Liver (tissue), 9 donors: Measurements from ENCODE around the gene MEIS2. TPM values are rescaled to one million over a fixed set of nuclear protein-coding genes. Genes with fewer than 3 reads are reported as not detected.

Experiments
- DNase-seq: peaks from one replicate; pipeline ENCODE4 v3.0.0-alpha.2; 2017; ENCODE audit warnings: low spot score
- H3K27ac ChIP-seq, 2 donors: one replicate each; pipeline ENCODE4 v1.7.0; 2013; ENCODE audit warnings: inconsistent platforms in 2 of 2, low read length in 2 of 2, control low read depth in 1 of 2, low read depth in 1 of 2, mild to moderate bottlenecking in 1 of 2
- H3K27me3 ChIP-seq, 4 donors: one replicate each; pipeline versions ENCODE4 v1.6.1 to v1.7.0; 2013; ENCODE audit warnings: low read length in 3 of 4, inconsistent platforms in 1 of 4, mild to moderate bottlenecking in 1 of 4, moderate library complexity in 1 of 4; ENCODE audit not compliant: control insufficient read depth in 4 of 4, insufficient read depth in 4 of 4
- H3K36me3 ChIP-seq, 4 donors: one replicate each; pipeline versions ENCODE4 v1.6.1 to v1.7.0; 2013; ENCODE audit warnings: low read length in 3 of 4, mild to moderate bottlenecking in 3 of 4, low read depth in 1 of 4, moderate library complexity in 1 of 4; ENCODE audit not compliant: control insufficient read depth in 4 of 4, insufficient read depth in 3 of 4
- H3K4me1 ChIP-seq, 4 donors: one replicate each; pipeline versions ENCODE4 v1.6.1 to v1.7.0; 2013; ENCODE audit warnings: low read length in 3 of 4, mild to moderate bottlenecking in 3 of 4, moderate library complexity in 1 of 4; ENCODE audit not compliant: control insufficient read depth in 4 of 4, insufficient read depth in 4 of 4
- H3K4me3 ChIP-seq, 3 donors: one replicate each; pipeline versions ENCODE4 v1.6.1 to v1.7.0; 2013; ENCODE audit warnings: low read length in 3 of 3, control low read depth in 1 of 3, low read depth in 1 of 3, mild to moderate bottlenecking in 1 of 3
- H3K9ac ChIP-seq, 2 donors: one replicate each; pipeline ENCODE4 v1.7.0; 2013; ENCODE audit warnings: low read length in 2 of 2, mild to moderate bottlenecking in 2 of 2, moderate library complexity in 2 of 2, control low read depth in 1 of 2, low read depth in 1 of 2
- H3K9me3 ChIP-seq, 4 donors: one replicate each; pipeline versions ENCODE4 v1.6.1 to v1.7.0; 2013; ENCODE audit warnings: low read length in 3 of 4; ENCODE audit not compliant: control insufficient read depth in 4 of 4
- CTCF ChIP-seq: fragments of 150-350 bp; IDR thresholded peaks from 2 replicates; pipeline ENCODE4 v1.5.1; 2017; ENCODE audit warnings: improper control_type of control experiment, low read depth, low read length; ENCODE audit not compliant: missing input control
- EGR1 ChIP-seq, 2 donors: IDR thresholded peaks; 2 replicates each; pipeline ENCODE4 v1.6.1; 2016 to 2018; ENCODE audit warnings: antibody characterized with exemption in 2 of 2, low read depth in 2 of 2
- FOXA1 ChIP-seq: IDR thresholded peaks from 2 replicates; pipeline ENCODE4 v1.6.1; 2016; ENCODE audit warnings: antibody characterized with exemption
- FOXA2 ChIP-seq: IDR thresholded peaks from 2 replicates; pipeline ENCODE4 v1.6.1; 2016; ENCODE audit warnings: antibody characterized with exemption
- HNF4A ChIP-seq, 2 donors: conservative IDR thresholded peaks; 2 replicates each; pipeline ENCODE4 v1.6.1; 2016; ENCODE audit warnings: antibody characterized with exemption in 2 of 2, mild to moderate bottlenecking in 2 of 2
- HNF4G ChIP-seq: IDR thresholded peaks from 2 replicates; pipeline ENCODE4 v1.6.1; 2016; ENCODE audit warnings: antibody characterized with exemption
- JUND ChIP-seq, 2 donors: IDR thresholded peaks; 2 replicates each; pipeline ENCODE4 v1.6.1; 2016; ENCODE audit warnings: antibody characterized with exemption in 2 of 2
- NR2F2 ChIP-seq: IDR thresholded peaks from 2 replicates; pipeline ENCODE4 v1.6.1; 2016; ENCODE audit warnings: antibody characterized with exemption
- RAD21 ChIP-seq, 2 donors: IDR thresholded peaks; 2 replicates each; pipeline ENCODE4 v1.6.1; 2016; ENCODE audit warnings: antibody characterized with exemption in 2 of 2, mild to moderate bottlenecking in 2 of 2
- RXRA ChIP-seq, 2 donors: IDR thresholded peaks; 2 replicates each; pipeline ENCODE4 v1.6.1; 2017 to 2018; ENCODE audit warnings: antibody characterized with exemption in 2 of 2, mild to moderate bottlenecking in 1 of 2
- SP1 ChIP-seq: IDR thresholded peaks from 2 replicates; pipeline ENCODE4 v1.6.1; 2018; ENCODE audit warnings: antibody characterized with exemption, mild to moderate bottlenecking
- TAF1 ChIP-seq: conservative IDR thresholded peaks from 2 replicates; pipeline ENCODE4 v1.6.1; 2016; ENCODE audit warnings: antibody characterized with exemption, mild to moderate bottlenecking
- YY1 ChIP-seq: IDR thresholded peaks from 2 replicates; pipeline ENCODE4 v1.6.1; 2016; ENCODE audit warnings: antibody characterized with exemption, mild to moderate bottlenecking
- ZBTB33 ChIP-seq: IDR thresholded peaks from 2 replicates; pipeline ENCODE4 v1.6.1; 2016; ENCODE audit warnings: antibody characterized with exemption
- polyA plus RNA-seq, 2 donors: library from polyadenylated mRNA; stranded (reverse) in 1 of 2; unstranded in 1 of 2; fragments of 200-250 nt in 1 of 2; fragments of >200 nt in 1 of 2; fragmentation: Nextera tagmentation in 1 of 2; extraction: Ambion mirVana in 1 of 2; gene quantifications; one replicate each; pipeline versions ENCODE4 v1.2.1 to v1.2.3, GENCODE V29; 2013 to 2015
- total RNA-seq, 2 donors: library from RNA; depleted of rRNA; stranded (reverse); fragments of >200 nt; gene quantifications; one replicate each; pipeline ENCODE4 v1.2.3, GENCODE V29; 2014
- TF ChIP-seq, protein P1 (sequence below): IDR thresholded peaks from 2 replicates; pipeline ENCODE4 v1.6.1; 2016; ENCODE audit warnings: antibody characterized with exemption
- TF ChIP-seq, protein P2 (sequence below): IDR thresholded peaks from 2 replicates; pipeline ENCODE4 v1.6.1; 2016; ENCODE audit warnings: antibody characterized with exemption
- donor health status: healthy.
- donor health status: healthy.
- donor health status: healthy.
- donor health status: healthy.
- donor health status: healthy.

The MEIS2 gene
- total and polyA plus RNA-seq, 4 donors = 3.9 to 12.6 (median 7.6) TPM

DNA sequence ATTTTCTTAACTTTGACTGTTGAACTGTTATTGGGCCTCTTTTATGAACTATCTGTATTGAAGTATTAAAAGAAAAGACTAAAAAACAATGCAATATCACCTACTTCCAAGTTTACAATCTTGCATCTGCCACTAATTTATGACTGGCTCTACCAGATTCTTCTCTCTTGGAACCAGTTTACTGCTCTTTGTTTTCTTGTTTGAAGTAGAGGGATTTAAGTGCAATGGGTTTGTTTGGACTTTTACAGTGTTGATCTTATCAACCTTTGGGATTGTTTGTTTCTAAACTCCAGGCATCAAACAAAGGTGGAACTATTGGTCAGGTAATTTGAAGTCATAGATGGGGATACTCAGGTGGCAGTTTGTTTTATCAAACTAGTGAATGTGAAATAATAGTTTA lies 43.0 kb upstream of the MEIS2 start:
- Histone ChIP-seq H3K27me3 (no peaks in the 10 kb centered on the region), H3K27ac (no peak overlapping the region), H3K9ac (no peak overlapping the region), H3K9me3 (no peaks in the 10 kb centered on the region), H3K4me3 (no peak overlapping the region), H3K4me1 (no peaks in the 10 kb centered on the region), H3K36me3 (no peaks in the 10 kb centered on the region)
- no peak for DNase-seq
- no peak for TF ChIP-seq RXRA (IDR thresholded peaks at IDR 0.05)
- TF ChIP-seq RAD21 (IDR thresholded peaks at IDR 0.05) = no peak
- TF ChIP-seq EGR1 (IDR thresholded peaks at IDR 0.05; ENCODE audit: low read depth in 2 of 2) = no peak
- no peak for TF ChIP-seq TAF1
- TF ChIP-seq FOXA1 = no peak
- no peak for TF ChIP-seq JUND (IDR thresholded peaks at IDR 0.05)
- TF ChIP-seq ZBTB33 = no peak
- TF ChIP-seq, protein P1, sequence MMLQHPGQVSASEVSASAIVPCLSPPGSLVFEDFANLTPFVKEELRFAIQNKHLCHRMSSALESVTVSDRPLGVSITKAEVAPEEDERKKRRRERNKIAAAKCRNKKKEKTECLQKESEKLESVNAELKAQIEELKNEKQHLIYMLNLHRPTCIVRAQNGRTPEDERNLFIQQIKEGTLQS = no peak

- Histone ChIP-seq H3K36me3 (no peaks in the 10 kb centered on the region), H3K9ac (no peak overlapping the region), H3K4me3 (no peak overlapping the region), H3K9me3 (no peaks in the 10 kb centered on the region), H3K27me3 (no peaks in the 10 kb centered on the region), H3K4me1 (no peaks in the 10 kb centered on the region), H3K27ac (no peak overlapping the region)
- DNase-seq = no peak
- TF ChIP-seq NR2F2 (no peak), RXRA (IDR thresholded peaks at IDR 0.05) (no peak), TAF1 (no peak), JUND (IDR thresholded peaks at IDR 0.05) (no peak), CTCF (no peak), FOXA1 (no peak), HNF4A (conservative IDR thresholded peaks at IDR 0.05) (no peak), YY1 (no peak), HNF4G (no peak), SP1 (no peak), FOXA2 (no peak)
- TF ChIP-seq, protein P1 = no peak
- TF ChIP-seq, protein P2, sequence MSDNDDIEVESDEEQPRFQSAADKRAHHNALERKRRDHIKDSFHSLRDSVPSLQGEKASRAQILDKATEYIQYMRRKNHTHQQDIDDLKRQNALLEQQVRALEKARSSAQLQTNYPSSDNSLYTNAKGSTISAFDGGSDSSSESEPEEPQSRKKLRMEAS = no peak
These were observed 42.0 kb upstream of the MEIS2 start for GRCh38 chr15:37142371-37142770.
